Upper lobe of left lung (tissue), 6 donors: ENCODE measurements around the gene STEEP1. TPM values are rescaled to one million over a fixed set of nuclear protein-coding genes. Genes with fewer than 3 reads are reported as not detected.
A peak's percentile ranks its signal among the peaks of the same experiment; 100 is the strongest.

Experiments
- ATAC-seq, 2 donors: fragments of 200-7000 bp; cut with Tn5 transposase; one replicate each; pipeline ENCODE4 v1.9.1; 2022; ENCODE audit warnings: mild to moderate bottlenecking in 2 of 2, moderate library complexity in 2 of 2; ENCODE audit not compliant: low FRiP score in 2 of 2
- DNase-seq, 2 donors: peaks; one replicate each; pipeline ENCODE4 v3.0.0-alpha.2; 2019 to 2020
- H3K27ac ChIP-seq, 4 donors: fragments of 200-600 bp; sonication (generic); one replicate each; pipeline ENCODE4 v1.5.1; 2016 to 2019
- H3K27me3 ChIP-seq, 4 donors: fragments of 200-600 bp; sonication (generic); one replicate each; pipeline ENCODE4 v1.5.1; 2017 to 2019
- H3K36me3 ChIP-seq, 4 donors: fragments of 200-600 bp; sonication (generic); one replicate each; pipeline ENCODE4 v1.5.1; 2016 to 2019
- H3K4me1 ChIP-seq, 4 donors: fragments of 200-600 bp; sonication (generic); one replicate each; pipeline ENCODE4 v1.5.1; 2018 to 2019
- H3K4me3 ChIP-seq, 4 donors: fragments of 200-600 bp; sonication (generic); one replicate each; pipeline ENCODE4 v1.5.1; 2017 to 2019; ENCODE audit warnings: mild to moderate bottlenecking in 2 of 4, moderate library complexity in 1 of 4
- H3K9me3 ChIP-seq, 4 donors: fragments of 200-600 bp; sonication (generic); one replicate each; pipeline ENCODE4 v1.5.1; 2018 to 2019
- EP300 ChIP-seq, 4 donors: sonication (generic); formaldehyde crosslinking; IDR thresholded peaks; one replicate each; pipeline ENCODE4 v1.5.1; 2017; ENCODE audit warnings: antibody characterized with exemption in 4 of 4, control low read depth in 2 of 4
- POLR2A ChIP-seq, 4 donors: fragments of 450-650 bp; IDR thresholded peaks; one replicate each; pipeline ENCODE4 v1.5.1; 2016 to 2017; ENCODE audit warnings: antibody characterized with exemption in 4 of 4, mild to moderate bottlenecking in 2 of 4
- POLR2AphosphoS5 ChIP-seq, 2 donors: sonication (generic); formaldehyde crosslinking; IDR thresholded peaks; one replicate each; pipeline ENCODE4 v1.5.1; 2017; ENCODE audit warnings: antibody characterized with exemption in 2 of 2
- WGBS, 2 donors: methylation state at CpG; one replicate each; pipeline ENCODE4 v1.1.5; 2017 to 2018; 5-methylcytosine and 5-hydroxymethylcytosine counted together
- total RNA-seq, 6 donors: library from RNA; depleted of rRNA in 4 of 6; stranded (reverse); fragments of >200 nt in 4 of 6; gene quantifications; one replicate each; pipeline versions ENCODE4 v1.1.0 to v1.2.1, GENCODE V29; 2016 to 2021
- TF ChIP-seq, protein P1 (sequence below), 6 experiments: fragments of 450-650 bp in 4 of 6; fragments of 200-600 bp in 2 of 6; sonication (generic) in 2 of 6; IDR thresholded peaks; one replicate each; pipeline ENCODE4 v1.5.1; 2016 to 2019; ENCODE audit warnings: antibody characterized with exemption in 6 of 6
- donor health status: DM: no; HTN: no; CAD: no; lungs with moderate emphysema.
- donor health status: DM: no; HTN: yes; CAD: no; lungs with severe emphysema.

STEEP1 gene
- total RNA-seq, 6 donors from 2014 or later, result 22.1 to 55.5 (median 26.8) TPM

DNA sequence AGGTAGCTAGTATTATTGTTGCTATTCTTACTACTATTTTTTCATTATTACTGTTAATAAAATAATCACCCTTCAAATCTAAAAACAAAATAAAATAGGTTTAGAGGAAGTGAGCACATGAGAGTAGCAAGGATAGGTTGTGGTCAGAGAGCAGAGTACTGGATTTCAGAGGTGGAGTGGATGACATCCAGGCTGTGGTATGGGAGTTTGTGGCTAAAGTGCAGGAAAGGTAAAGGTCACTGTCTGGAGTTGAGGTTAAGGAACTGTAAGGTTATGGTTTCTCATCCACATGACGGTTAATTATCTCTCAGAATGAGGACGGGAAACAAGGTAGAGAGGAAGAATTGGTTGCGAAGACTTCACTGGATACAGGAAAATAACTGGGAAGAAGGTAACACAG lies 27.7 kb downstream of the STEEP1 start:
- no peaks in the 10 kb centered on the region for H3K9me3 ChIP-seq
- WGBS, 2 donors, result 60 to 68% methylated on average over 3 of the region's 3 CpGs
- ATAC-seq, result no peak
- H3K27me3 ChIP-seq, result no peaks in the 10 kb centered on the region
- H3K4me1 ChIP-seq, result no peaks in the 10 kb centered on the region
- no peak overlapping the region for H3K4me3 ChIP-seq
- no peak for DNase-seq
- TF ChIP-seq EP300 (IDR thresholded peaks at IDR 0.05) (no peak), POLR2A (IDR thresholded peaks at IDR 0.05) (no peak), POLR2AphosphoS5 (IDR thresholded peaks at IDR 0.05) (no peak)
- TF ChIP-seq, protein P1, sequence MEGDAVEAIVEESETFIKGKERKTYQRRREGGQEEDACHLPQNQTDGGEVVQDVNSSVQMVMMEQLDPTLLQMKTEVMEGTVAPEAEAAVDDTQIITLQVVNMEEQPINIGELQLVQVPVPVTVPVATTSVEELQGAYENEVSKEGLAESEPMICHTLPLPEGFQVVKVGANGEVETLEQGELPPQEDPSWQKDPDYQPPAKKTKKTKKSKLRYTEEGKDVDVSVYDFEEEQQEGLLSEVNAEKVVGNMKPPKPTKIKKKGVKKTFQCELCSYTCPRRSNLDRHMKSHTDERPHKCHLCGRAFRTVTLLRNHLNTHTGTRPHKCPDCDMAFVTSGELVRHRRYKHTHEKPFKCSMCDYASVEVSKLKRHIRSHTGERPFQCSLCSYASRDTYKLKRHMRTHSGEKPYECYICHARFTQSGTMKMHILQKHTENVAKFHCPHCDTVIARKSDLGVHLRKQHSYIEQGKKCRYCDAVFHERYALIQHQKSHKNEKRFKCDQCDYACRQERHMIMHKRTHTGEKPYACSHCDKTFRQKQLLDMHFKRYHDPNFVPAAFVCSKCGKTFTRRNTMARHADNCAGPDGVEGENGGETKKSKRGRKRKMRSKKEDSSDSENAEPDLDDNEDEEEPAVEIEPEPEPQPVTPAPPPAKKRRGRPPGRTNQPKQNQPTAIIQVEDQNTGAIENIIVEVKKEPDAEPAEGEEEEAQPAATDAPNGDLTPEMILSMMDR (IDR thresholded peaks at IDR 0.05), result no peak
- no peak overlapping the region for H3K27ac ChIP-seq
- H3K36me3 ChIP-seq, result peaks cover 0 to 5% (median 0%) of the 10 kb centered on the region in 4 donors

DNA sequence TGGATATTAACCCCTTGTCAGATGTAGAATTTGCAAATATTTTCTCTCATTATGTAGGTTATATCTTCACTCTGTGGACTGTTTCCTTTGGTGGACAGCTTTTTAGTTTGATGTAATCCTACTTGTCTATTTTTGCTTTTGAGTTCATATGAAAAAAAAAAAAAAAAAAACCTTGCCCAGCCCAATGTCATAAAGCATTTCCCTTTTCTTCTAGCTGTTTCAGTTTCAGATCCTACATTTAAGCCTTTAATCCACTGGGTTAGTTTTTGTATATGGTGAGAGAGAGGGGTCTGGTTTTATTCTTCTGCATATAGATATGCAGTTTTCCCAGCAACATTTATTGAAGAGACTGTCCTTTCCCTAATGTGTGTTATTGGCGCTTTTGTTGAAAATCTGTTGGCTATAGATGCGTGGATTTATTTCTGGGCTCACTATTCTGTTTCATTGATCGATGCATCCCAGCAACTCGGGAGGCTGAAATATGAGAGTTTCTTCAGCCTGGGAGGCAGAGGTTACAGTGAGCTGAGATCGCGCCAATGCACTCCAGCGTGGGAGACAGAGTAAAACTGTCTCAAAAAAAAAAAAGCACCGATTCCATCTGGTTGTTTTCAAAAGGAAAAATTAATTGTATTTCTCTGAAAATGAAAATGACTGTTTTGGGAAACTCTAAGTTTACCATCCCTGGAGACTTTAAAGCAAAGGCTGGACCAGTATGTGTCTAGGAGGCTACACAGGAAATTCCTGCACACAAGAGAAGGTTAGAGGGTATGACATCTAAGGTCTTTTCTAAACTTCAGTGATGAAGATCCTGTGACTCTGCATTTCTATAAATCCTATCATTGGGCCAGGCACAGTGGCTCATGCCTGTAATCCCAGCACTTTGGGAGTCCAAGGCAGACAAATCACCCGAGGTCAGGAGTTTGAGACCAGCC lies 35.6 kb downstream of the STEEP1 start:
- no peak for DNase-seq
- WGBS, 2 donors, result 73 to 86% methylated on average over 7 to 9 of the region's 9 CpGs
- no peaks in the 10 kb centered on the region for H3K4me1 ChIP-seq
- ATAC-seq, result no peak
- H3K9me3 ChIP-seq, result no peaks in the 10 kb centered on the region
- TF ChIP-seq, protein P1 (IDR thresholded peaks at IDR 0.05), result no peak
- TF ChIP-seq EP300 (IDR thresholded peaks at IDR 0.05) (no peak), POLR2A (IDR thresholded peaks at IDR 0.05) (no peak), POLR2AphosphoS5 (IDR thresholded peaks at IDR 0.05) (no peak)
- H3K36me3 ChIP-seq, result no peaks in the 10 kb centered on the region
- no peaks in the 10 kb centered on the region for H3K27me3 ChIP-seq
- no peak overlapping the region for H3K4me3 ChIP-seq
- no peak overlapping the region for H3K27ac ChIP-seq

DNA sequence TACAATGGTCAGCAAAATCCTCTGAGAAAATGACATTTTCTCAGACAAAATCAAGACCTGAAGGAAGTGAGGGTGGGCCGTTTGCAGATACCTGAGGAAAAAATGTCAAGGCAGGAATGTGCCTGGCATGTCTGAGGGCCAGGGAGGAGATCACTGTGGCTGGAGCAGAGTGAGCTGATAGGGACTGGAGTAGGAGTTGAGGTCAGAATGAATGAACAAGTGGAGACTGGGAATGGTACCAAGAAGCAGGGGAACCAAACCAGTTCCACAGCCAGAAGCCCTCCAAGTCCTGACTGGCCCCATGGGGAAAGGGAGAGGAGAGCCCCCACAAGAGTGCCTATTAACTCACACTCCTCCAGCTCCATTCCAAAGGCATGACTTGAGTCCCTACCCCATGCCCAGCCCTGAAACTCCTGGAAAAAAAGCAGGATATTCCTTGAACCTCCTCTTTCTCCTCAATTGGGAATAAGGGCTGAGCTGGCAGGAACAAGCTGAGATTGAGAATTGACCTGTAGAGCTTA lies 41.5 kb downstream of the STEEP1 start:
- WGBS, 2 donors, result 55 to 56% methylated on average over 1 of the region's 1 CpG
- Histone ChIP-seq H3K4me3 (no peak overlapping the region), H3K36me3 (no peaks in the 10 kb centered on the region), H3K4me1 (no peaks in the 10 kb centered on the region), H3K9me3 (no peaks in the 10 kb centered on the region), H3K27ac (no peak overlapping the region), H3K27me3 (no peaks in the 10 kb centered on the region)
- DNase-seq (no peak), ATAC-seq (peak in 1 of 2 donors; percentile 49)
- TF ChIP-seq POLR2A (IDR thresholded peaks at IDR 0.05), result no peak
- no peak for TF ChIP-seq EP300 (IDR thresholded peaks at IDR 0.05)
- TF ChIP-seq POLR2AphosphoS5 (IDR thresholded peaks at IDR 0.05), result no peak
- TF ChIP-seq, protein P1 (IDR thresholded peaks at IDR 0.05), result no peak

DNA sequence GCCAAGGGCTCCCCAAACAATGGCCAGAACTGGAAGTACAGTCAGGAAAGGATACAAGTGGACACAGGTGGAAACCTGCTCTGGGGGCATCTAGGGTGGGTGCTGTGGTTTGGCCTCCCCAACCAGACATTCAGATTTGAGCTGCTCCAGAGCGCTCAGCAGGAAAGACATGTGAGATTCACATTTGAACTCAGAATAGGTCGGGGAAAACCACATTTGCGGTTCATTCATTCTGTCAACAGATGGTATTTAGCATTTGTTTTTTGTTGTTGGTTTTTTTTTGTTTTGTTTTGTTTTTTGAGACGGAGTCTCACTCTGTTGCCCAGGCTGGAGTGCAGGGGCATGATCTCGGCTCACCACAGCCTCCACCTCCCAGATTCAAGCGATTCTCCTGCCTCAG lies 44.0 kb downstream of the STEEP1 start:
- Histone ChIP-seq H3K36me3 (no peaks in the 10 kb centered on the region), H3K9me3 (no peaks in the 10 kb centered on the region), H3K27ac (no peak overlapping the region), H3K4me1 (no peaks in the 10 kb centered on the region), H3K4me3 (no peak overlapping the region), H3K27me3 (no peaks in the 10 kb centered on the region)
- WGBS, 2 donors, result 80 to 84% methylated on average over 6 of the region's 6 CpGs
- no peak for ATAC-seq
- TF ChIP-seq, protein P1 (IDR thresholded peaks at IDR 0.05), result no peak
- TF ChIP-seq POLR2A (IDR thresholded peaks at IDR 0.05) (no peak), POLR2AphosphoS5 (IDR thresholded peaks at IDR 0.05) (no peak), EP300 (IDR thresholded peaks at IDR 0.05) (no peak)
- no peak for DNase-seq
